SU-DHL-6 (cell line): ENCODE measurements around the gene PDGFC.

Source experiments
- CTCF ChIP-seq: fragments of 200-600 bp; sonication (generic); IDR thresholded peaks from one replicate; pipeline ENCODE4 v1.5.1; 2017; ENCODE audit warnings: antibody characterized with exemption, mild to moderate bottlenecking, low read length, moderate library complexity; ENCODE audit not compliant: insufficient read depth, poor library complexity, severe bottlenecking
- EZH2phosphoT487 ChIP-seq: fragments of 200-600 bp; sonication (generic), shearing (Covaris generic); conservative IDR thresholded peaks from 2 replicates; pipeline ENCODE4 v1.6.1; 2018; ENCODE audit warnings: mild to moderate bottlenecking, antibody characterized with exemption, low read length, moderate library complexity, mixed read lengths

GRCh38 chr4:156983366-156983765 lies 11.8 kb upstream of the PDGFC start:
- no peak for TF ChIP-seq CTCF
- no peak for TF ChIP-seq EZH2phosphoT487
